Non-pigmented ciliary epithelial cell (primary cell): Measurements from ENCODE around the gene KANK4.

Experiments
- DNase-seq: peaks from one replicate; pipeline ENCODE4 v3.0.0-alpha.2; 2010; ENCODE audit warnings: low read depth

The KANK4 gene

DNA sequence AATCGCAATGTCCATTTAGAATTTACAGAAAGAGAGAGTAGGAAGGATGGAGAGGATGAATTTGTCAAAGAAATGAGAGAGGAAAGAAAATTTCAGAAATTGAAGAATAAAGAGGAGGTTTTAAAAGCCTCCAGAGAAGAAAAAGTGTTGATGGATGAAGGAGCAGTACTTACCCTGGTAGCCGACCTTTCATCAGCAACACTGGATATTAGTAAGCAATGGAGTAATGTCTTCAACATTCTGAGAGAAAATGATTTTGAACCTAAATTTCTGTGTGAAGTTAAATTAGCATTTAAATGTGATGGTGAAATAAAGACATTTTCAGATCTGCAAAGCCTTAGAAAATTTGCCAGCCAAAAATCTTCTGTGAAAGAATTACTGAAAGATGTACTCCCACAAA, 112.0 kb downstream of the KANK4 start:
- no peak for DNase-seq

DNA sequence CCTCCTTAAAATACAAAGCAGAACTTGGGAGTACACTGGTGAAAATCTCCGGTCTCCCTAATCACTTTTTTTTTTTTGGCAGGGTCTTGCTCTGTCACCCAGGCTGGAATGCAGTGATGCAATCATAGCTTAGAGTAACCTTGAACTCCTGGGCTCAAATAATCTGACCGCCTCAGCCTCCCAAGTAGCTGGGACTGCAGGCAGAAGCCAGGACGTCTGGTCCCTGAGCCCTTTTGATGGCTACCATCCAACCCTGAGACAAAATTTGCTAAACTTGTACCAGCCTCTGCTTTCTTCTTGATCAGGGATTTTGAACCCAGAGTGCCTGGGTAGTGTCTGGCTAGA, 120.5 kb downstream of the KANK4 start:
- no peak for DNase-seq

DNA sequence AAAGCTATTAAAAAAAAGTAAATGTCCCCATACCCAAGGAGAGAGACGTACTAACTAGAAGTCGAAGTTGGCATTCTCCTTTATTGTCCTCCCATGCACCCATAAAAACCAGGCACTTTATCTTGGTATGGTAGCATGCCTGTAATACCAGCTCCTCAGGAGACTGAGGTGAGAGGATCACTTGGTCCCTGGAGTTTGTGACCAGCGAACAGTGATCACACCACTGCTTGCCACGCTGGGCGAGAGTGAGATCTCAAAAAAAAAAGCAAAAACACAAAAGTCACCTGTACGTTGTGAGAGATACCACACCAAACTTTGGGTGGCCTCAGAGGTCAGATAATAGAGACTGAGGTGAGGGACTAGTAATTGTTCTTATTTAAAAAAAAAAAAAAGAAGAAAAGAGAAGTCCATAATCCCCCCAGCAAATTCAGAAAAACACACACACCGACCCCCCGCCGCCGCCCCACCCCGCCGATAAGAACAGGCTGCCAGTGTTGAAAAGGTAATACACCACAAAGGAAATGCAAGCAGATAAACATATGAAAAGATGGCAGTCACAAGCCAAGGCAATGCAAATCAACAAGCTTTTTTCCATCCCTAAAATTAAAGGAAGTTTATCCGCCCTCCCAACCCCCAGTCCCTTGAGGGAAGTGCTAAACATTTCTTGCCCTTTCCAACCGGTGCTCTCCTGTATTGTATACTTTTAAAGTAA, 121.0 kb downstream of the KANK4 start:
- no peak for DNase-seq

DNA sequence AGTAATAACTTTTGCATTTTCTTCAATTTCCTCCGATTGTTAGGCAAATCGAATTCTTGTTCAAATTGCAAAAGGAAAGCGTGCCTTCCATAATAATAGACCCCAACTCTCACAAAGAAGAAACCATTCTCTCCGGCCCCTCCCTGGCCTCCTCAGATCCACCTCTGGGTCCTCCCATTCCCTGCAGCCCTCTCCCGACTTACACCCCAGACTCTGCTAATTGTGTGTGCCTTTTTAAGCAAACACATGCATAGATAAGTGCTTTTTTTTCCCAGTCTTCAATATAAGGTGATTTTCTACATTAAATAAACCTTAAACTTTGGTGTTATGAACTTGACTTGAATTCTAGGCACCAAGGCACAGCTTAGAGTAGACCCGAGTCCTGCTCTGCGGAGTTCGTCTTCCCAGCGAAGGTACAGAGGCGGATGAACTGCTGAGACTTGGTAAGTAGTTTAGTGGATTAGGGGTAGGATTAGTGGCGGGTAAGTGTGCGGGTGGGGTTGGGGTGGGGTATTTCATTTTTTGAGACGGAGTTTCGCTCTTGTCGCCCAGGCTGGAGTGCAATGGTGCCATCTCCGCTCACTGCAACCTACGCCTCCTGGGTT, 123.0 kb downstream of the KANK4 start:
- DNase-seq, result no peak

DNA sequence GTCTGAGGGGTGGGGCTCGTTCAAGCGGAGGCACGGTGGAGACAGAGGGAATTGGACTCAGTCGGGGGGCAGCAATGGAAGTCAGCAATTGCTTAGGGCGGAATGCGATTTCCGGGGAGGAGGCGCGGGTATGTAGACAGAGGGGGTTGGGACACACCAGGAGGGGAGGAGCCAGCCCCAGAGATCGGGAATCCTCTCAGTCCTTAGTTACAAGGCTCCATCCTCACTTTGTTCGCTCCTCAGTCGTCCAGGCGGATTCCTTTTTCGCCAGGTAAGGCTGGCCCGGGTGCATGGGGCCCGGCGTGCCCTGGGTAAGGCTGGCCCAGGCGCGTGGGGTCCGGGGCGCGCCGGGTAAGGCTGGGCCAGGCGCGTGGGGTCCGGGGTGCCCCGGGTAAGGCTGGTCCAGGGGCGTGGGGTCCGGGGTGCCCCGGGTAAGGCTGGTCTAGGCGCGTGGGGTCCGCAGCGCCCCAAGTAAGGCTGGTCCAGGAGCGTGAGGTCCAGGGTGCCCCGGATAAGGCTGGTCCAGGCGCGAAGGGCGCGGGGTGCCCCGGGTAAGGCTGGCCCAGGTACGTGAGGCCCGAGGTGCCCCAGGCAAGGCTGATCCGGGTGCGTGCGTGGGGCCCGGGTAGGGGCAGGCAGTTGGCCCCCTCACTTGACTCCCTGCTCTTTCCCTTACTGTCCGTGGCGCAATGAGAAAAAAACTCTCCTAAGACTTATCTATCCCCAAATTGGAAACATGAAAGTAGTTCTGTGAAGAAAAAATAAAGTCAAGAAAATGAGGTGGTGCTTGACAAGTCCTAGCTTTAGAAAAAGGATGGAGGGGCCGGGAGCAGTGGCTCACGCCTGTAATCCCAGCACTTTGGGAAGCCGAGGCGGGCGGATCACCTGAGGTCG, 124.3 kb downstream of the KANK4 start, which contains the start of gene L1TD1:
Gene L1TD1 (plus strand): TSS at position 199 of the 894 bp plus-strand sequence. CDS start 11,780 bp downstream, outside the sequence.
- DNase-seq, result no peak

DNA sequence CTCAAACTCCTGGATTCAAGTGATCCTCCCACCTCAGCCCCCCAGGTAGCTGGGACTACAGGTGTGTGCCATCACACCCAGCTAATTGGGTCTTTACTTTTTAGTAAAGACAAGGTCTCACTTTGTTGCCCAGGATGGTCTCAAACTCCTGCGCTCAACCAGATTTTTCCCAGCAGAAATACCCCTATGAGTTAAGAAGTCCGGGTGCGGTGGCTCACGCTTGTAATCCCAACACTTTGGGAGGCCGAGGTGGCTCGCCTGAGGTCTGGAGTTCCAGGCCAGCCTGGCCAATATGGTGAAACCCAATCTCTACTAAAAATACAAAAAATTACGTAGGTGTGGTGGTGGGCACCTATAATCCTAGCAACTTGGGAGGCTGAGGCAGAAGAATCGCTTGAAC, 131.1 kb downstream of the KANK4 start:
- DNase-seq, result no peak

DNA sequence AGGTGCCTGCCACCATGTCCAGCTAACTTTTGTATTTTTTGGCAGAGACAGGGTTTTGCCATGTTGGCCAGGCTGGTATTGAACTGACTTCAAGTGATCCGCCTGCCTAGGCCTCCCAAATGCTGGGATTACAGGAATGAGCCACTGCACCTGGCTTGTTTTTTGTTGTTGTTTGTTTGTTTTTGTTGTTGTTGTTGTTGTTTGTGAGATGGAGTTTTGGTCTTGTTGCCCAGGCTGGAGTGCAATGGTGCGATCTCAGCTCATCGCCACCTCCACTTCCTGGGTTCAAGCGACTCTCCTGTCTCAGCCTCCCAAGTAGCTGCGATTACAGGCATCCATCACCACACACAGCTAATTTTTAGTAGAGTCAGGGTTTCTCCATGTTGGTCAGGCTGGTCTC, 131.7 kb downstream of the KANK4 start:
- DNase-seq, result no peak
